Epithelial cell of prostate (primary cell): ENCODE measurements around the gene DLGAP1.
"Not testable (repeated sequence)": the region's sequence is repeated elsewhere in the genome, so short reads cannot be mapped to it uniquely, and the experiment has no call there.

Experiments
- DNase-seq: peaks from one replicate; pipeline ENCODE4 v3.0.0-alpha.2; 2011; ENCODE audit warnings: low read depth, low spot score
- H3K27ac ChIP-seq: fragments of 450-650 bp; 2 replicates; pipeline ENCODE4 v1.5.1; 2017; ENCODE audit warnings: mild to moderate bottlenecking

The DLGAP1 gene

DNA sequence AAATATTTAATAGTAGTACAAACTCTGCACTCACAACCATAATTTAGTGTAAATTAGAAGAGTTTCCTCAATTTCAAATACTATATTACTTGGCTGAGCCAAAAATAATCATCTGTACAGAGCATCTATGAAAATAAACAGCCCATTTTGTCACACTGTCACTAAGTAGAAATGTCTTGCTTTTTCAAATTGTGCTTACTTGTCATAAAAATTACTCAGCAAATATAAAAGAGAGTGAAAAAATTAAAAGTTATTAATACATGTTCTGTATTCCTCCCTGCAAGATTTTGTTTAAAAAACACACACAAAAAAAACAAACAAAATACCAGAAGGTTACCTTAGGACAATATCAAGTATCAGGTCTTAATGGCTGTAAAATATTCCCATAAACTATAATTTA is 155.7 kb downstream of the DLGAP1 start:
- no peak overlapping the region for H3K27ac ChIP-seq
- no peak for DNase-seq

DNA sequence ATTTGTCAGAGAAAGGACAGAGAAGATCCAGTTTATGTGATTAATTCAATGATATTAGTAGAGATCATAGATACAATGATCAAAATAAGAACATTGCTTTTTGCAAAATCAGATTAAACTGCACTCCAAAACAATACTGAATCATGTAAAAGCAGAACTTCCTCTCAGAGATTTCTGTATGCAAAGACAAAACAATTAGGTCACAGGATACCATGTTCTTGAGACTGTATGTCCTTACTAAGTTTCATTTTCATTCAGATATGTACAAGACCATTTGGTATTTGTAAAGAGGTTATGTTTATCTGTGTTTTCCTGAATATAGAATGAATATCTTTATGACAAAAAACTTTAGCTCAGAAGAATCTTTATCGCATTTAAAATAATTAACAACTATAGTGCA is 161.8 kb downstream of the DLGAP1 start:
- no peak overlapping the region for H3K27ac ChIP-seq
- DNase-seq, result no peak

DNA sequence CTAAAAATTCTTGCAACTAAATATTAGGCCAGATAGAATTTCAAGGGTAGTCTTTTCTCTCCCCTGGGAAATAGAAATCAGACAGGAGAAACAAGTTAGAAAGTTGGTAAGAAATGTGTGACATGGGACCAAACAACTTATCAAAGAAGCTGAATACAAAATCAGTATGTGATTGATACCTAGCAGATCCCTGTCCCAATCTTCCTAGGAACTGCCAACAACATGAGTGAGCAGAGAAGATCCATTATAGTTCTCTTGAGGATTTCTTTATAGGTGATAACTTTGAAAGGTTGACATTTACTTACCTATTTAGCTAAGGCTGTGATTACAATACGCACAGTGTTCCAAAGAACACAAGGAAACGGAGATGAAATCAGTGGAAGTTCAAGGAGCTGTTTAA is 162.4 kb downstream of the DLGAP1 start:
- DNase-seq, result no peak
- H3K27ac ChIP-seq, result no peak overlapping the region

DNA sequence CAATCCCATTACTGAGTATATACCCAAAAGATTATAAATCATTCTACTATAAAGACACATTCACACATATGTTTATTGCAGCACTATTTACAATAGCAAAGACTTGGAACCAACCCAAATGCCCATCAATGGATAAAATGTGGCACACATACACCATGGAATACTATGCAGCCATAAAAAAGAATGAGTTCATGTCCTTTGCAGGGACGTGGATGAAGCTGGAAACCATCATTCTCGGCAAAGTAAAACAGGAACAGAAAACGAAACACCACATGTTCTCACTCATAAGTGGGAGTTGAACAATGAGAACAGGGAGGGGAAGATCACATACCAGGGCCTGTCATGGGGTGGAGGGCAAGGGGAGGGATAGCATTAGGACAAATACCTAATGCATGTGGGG is 167.8 kb downstream of the DLGAP1 start:
- DNase-seq, H3K27ac ChIP-seq: not testable (repeated sequence)

DNA sequence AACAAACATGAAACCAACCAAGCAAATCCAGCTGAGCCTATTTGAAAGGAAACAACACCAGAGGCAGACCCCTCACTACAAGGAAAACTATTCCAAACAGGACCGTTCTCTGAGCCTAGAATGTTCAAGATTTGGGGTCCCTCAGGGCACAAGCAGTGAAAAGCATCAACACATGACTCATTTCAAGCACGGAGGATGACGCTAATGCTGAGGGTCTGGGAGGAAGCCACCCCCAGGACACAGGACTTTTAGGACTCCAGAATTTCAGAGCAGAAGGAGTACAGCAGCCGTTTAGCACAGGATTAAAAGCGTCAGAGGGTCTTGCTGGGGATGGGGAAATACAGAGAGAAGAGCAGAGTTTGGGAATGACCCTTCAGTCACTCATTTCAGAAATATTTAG is 168.9 kb downstream of the DLGAP1 start:
- no peak overlapping the region for H3K27ac ChIP-seq
- DNase-seq, result no peak

DNA sequence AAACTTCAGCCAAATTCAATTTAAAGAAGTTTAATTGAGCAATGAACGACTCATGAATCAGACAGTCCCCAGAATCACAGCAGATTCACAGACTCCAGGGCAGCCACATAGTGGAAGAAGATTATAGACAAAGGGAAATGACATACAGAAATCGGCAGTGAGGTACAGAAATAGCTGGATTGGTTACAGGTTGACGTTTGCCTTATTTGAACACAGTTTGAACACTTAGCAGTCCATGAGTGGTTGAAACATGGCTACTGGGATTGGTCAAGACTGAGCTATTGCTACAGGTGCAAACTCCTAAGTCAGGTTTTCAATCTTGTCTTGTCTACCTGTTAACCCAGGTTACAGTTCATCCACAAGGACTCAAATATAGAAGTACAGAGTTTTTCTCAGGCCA is 169.6 kb downstream of the DLGAP1 start:
- H3K27ac ChIP-seq, result no peak overlapping the region
- no peak for DNase-seq

DNA sequence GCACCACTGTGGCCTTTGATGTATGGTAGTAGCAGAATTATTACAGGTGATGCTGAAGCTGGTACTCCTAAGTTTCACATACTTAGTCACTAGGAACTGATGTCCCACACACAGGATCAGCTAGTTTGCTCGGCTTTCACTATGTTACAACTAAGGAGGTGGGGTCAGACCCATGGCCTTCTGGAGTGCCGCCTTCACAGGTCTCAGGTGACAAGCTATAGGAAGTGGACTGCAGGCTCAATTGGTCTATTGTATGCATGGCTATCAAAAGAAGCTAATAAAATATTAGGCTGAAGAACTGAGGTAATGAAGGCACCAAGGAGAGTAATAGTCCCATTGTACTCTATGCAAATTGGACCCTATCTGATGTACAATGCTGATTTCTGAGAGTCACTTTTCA is 170.6 kb downstream of the DLGAP1 start:
- no peak for DNase-seq
- H3K27ac ChIP-seq, result no peak overlapping the region

DNA sequence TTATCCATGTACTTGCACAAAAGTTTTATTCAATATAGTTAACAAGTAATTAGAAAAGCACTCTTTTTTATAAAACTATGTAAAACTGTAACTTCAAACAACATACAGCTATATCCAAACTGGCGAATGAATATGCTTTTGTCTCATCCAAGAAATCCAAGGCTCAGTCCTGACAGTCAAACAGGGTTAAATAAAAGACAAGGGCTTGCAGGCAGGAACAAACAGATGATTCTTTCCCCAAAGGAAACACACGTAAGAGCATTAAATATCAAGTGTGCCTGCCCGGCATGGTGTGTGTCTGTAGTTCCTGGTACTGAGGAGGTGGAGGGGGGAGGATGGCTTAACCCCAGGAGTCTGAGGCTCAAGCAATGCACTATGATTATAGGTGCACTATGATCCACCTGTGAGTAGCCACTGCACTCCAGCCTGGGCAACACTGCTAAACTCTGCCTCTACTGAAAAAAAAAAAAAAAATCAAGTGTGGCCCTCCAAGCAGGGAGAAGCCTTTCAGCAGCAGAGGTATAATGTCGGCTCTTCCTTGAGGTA is 171.3 kb downstream of the DLGAP1 start:
- H3K27ac ChIP-seq, result no peak overlapping the region
- no peak for DNase-seq

DNA sequence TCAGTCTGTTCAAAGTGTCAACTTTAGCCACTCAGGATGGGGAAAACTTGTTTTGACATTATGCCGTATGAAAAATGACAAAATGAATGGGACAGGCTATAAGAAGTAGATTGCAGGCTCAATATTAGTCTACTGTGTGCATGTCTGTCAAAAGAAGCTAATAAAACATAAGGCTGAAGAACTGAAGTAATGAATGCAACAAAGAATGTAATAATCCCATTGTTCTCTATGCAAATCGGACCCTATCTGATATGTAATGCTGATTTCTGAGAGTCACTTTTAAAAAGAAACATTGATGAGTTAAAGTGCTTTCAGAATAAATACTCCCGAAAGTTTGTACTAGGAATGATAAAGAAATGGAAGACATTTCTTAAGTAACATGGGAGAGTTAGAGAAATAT is 172.2 kb downstream of the DLGAP1 start:
- H3K27ac ChIP-seq, result no peak overlapping the region
- no peak for DNase-seq

DNA sequence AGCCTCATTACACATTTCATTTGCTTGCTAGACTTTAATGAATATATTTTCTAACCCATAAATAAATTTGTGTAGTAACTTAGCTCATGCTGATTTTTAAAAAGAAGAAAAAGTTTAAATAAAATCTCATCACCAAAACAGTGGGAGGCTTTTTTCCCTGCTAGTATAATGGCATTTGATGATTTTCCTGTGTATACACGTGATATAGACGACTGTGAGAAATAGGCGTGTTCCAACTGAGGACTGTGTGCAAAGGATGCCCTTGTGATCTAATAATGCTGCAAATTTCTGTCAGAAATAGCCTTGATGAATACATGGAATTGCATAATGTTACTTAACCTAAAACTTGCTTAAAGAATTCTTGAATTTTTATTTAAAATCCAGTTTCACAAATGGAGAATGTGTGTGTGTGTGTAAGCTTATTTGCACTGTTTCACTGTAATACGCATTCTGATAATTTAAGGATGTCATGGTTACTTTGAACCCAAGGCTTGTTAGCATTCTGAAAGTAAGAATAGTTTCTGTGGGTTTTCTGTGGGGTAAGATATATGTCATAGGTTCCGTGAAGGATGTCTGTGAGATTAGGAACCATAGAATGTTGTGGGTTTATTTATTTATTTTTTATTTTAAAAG is 178.0 kb downstream of the DLGAP1 start:
- DNase-seq, result no peak
- no peak overlapping the region for H3K27ac ChIP-seq

DNA sequence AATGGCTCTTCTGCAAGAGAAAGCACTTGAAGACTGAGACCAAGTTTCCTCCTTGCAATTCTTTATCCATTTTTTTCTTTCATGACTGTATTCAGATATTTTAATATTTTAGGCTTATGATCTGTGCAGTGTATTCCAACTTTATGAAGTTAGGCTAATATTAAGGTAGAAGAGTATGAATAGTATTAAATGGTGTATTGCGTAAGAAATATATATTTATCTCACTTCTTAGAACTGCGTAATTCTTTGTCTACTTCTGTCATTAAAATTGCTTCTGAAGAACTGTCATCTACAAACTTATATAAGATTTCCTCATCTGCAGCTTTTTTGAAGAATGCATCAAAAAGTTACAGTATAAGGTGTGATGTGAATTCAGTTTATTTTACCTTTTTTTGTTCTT is 183.2 kb downstream of the DLGAP1 start:
- no peak for DNase-seq
- no peak overlapping the region for H3K27ac ChIP-seq

DNA sequence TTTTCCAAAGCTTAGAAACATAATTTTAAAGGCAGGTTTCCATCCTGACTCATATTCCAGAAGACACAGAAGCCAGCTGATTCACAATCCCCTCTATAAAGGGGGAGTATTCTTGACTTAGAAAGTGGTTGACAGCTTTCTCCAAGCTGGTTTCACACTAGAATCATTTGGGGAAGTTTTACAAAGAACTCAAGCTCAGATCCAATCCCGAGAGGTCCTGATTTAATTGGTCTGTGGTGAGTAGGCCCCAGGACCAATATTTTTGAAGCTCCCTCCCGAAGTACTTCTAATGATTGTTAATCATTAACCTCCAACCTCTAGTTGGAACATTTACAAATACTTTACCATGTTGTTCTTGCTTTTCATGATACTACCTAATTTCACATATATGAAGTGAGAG is 184.1 kb downstream of the DLGAP1 start:
- H3K27ac ChIP-seq, result no peak overlapping the region
- no peak for DNase-seq

DNA sequence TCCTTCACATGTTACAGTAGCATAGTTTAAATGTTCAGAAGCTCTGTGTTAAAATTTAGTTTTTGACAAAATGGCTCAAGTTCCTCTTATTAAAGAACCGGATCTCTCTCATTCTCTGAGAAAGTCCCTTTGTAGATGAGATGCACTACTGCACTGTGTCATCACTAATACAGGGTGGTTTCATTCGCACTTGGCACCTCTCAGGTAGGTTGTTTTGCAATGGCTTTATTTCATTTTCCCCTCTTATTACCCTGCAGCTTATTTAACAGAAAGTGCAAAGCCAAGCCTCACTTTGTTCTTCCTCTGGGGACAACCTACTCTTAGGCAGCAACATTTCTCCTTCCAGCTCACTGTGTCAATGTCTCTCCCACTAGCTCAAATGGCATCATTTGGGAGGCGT is 185.1 kb downstream of the DLGAP1 start:
- DNase-seq, result no peak
- H3K27ac ChIP-seq, result no peak overlapping the region

DNA sequence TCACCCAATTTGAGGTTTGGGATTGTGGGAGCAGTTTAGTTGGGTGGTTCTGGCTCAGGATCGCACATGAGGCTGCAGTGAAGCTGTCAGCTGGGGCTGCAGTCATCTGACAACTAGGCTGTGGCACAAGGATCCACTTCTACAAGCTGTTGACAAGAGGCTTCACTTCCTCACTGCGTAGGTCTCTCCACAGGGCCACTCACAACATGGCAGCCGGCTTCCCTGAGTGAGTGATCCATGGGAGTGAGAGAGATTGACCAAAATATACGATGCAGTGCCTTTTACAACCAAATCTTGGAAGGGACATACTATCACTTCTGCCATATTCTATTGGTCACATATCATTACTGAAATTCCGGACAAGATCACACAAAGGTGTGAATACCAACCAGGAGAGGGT is 187.5 kb downstream of the DLGAP1 start:
- no peak overlapping the region for H3K27ac ChIP-seq
- no peak for DNase-seq

DNA sequence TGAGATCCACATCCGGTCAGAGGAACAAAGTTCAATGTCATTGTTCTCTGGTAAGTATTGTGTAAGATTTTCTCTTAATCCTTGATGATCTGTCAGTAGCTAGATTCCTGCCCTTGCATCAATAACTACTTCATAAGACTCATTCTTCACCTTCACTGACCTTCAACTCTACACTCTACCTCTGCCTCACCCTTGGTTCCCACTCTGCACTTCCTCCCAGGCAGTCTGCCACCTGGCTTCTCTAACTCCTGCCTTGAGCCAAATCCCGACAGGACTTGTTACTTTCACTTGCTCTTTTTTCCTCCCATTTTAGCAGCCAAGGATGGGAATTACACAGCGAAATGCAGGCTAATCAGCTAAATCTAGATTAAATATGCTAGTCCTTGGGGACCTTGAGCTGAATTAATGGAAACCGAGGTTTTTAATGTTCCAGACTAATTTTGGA is 190.7 kb downstream of the DLGAP1 start:
- no peak for DNase-seq
- H3K27ac ChIP-seq, result no peak overlapping the region

DNA sequence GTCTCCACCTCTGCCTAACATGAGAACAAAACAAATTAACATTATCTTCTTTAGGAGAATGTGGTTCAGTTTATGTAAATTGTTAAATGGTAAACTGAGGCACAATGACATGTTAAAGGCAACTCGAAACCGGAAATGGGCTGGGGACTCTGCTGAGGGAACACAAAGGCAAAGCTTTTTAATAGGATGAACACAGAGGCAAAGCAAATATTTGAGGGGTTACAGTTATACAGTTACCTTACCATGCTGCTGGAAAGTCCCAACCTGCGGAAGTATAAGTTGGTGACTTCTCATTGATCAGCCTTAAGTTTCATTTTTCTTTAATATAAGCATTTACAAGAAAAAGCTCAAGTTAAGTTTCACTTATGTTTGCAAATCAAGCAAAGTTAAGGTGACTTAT is 195.0 kb downstream of the DLGAP1 start:
- H3K27ac ChIP-seq, result no peak overlapping the region
- DNase-seq, result no peak

DNA sequence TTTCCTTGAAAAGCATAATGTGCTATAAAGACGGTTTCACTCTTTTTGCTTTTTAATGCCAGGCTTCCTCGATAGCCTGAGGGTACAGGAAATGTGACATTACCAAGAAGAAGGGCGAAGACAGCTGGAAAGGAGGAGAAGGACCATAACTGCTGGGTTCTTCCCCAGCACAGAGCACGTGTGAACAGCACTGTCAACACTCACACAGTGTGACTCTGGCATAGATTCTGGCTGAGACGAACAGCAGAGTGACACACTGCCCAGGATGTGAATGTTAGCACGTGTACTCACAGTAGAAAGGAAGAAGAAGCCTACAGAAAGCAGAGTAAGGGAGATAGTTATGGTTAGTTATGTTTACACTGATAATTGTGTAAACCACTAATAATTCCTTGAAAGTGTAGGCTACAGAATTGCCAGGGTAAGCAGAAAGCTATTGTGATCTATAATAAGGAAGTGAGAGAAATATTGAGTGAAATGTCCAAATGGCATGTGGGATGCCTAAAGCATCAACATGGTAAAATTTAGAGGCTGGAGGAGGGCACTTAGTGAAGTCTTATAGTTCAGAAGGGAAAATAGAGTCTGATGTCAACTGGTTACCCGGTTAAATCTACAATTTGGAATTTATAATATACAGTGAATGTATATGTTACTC is 198.2 kb downstream of the DLGAP1 start:
- DNase-seq, result no peak
- no peak overlapping the region for H3K27ac ChIP-seq

DNA sequence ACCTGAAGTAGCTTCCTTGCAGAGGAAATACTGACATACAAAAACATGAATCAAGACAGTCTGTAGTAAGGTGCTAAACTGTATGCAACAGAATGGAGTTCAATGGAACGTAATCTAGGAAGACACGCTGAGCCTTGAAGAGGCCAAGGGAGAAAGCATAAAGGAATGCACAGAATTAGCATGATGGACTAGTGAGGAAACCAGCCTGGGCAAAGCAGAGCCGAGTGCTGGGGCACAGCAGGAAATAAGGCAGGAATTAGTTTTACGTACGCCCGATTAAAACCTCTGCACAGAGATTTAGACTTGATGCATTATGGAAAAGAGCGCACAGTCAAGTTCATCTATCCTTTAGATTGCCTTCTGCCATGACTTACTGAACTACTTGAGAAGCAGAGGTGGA is 200.3 kb downstream of the DLGAP1 start:
- H3K27ac ChIP-seq, result no peak overlapping the region
- DNase-seq, result no peak

DNA sequence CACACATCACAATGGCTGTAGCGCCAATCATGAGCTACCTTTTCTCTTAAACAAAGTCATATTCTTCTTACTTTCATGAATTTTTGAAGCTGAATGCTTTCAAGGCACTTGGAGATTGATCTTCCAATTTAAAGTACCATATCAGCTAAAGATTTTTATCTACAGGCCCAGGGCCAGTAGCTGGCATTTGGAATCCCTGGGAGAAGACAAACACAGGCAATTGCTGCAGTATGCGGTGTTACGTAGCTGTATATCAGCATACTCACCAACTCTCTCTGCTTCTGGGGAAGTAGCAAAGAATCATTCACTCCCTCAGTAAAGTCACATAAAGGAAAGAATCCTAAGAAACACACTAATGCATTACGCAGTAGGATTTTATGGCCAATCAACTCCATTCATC is 202.3 kb downstream of the DLGAP1 start:
- no peak overlapping the region for H3K27ac ChIP-seq
- no peak for DNase-seq

DNA sequence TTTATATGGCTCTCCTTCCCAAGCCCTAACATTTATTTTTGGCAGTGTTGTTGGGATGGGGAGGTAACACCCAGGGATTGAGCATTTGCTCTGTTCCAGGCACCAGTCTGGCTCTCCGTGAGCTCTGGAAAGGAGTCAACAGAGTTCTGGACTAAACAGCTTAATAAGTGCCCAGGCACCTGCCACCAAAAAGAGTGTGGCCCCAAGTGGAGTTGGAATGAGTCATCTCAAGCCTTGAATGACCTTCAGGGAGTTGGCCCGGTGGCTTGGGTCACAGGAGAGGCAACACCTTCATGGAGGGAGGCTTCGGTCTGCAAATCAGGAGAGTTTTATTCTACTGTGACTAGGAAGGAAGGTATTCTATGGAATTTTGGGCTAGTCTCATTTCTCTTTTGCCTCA is 203.2 kb downstream of the DLGAP1 start:
- H3K27ac ChIP-seq, result no peak overlapping the region
- no peak for DNase-seq

DNA sequence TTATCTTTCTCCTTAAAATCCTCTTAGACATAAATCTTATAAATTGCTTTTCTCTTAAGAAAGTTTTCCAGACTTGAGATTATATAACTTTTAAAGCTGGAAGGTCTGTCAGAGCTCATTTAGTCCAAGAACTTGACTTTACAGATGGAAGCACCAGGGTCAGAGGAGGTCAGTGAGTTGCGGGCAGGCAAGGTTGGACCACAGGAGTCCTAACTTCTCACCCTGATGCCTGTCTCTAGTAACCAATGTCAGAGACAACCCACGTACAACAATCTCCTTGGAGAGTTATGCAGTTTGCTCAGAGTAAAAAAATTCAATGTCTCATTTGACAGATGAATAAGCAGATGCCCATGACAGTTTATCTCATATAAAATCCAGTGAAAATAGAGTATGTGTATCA is 203.9 kb downstream of the DLGAP1 start:
- no peak overlapping the region for H3K27ac ChIP-seq
- no peak for DNase-seq

DNA sequence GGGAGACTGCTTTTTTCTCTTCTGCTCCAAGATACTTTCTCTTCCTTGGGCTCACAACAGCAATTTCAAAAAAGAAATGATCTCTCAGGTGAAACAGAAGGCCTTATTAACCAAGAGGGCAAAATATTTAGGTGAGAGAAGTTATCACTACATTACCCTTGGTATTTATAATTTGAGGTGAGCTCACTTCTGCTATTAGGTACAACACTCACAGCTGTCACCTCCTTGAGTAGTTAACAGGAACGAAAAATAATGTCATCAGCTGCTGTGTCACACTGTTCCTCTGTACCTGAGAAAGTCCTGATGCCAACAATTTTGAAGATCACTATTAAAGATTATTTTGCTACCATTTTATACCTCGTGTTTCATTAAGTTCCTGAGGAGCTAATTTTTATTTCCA is 205.0 kb downstream of the DLGAP1 start:
- no peak overlapping the region for H3K27ac ChIP-seq
- no peak for DNase-seq
